GM12878 (cell line): Measurements from ENCODE around the gene MEP1A.

Source experiments
- BCL11A ChIP-seq: IDR thresholded peaks from 2 replicates; pipeline ENCODE4 v1.6.1; 2011; ENCODE audit warnings: low read depth, low read length
- NR2F1 ChIP-seq: fragments of 450-650 bp; conservative IDR thresholded peaks from 2 replicates; pipeline ENCODE4 v1.6.1; 2017; ENCODE audit warnings: mild to moderate bottlenecking
- POLR2A ChIP-seq: IDR thresholded peaks from 2 replicates; pipeline ENCODE4 v1.6.1; 2011; ENCODE audit warnings: low read depth, mild to moderate bottlenecking, low read length
- RAD21 ChIP-seq: IDR thresholded peaks from 2 replicates; pipeline ENCODE4 v1.6.1; 2011; ENCODE audit warnings: mild to moderate bottlenecking, low read depth, low read length, moderate library complexity; ENCODE audit not compliant: insufficient read depth
- RAD51 ChIP-seq: fragments of 450-650 bp; IDR thresholded peaks from 2 replicates; pipeline ENCODE4 v1.6.1; 2016; ENCODE audit warnings: moderate library complexity, mild to moderate bottlenecking, inconsistent platforms
- TAF1 ChIP-seq: IDR thresholded peaks from 2 replicates; pipeline ENCODE4 v1.6.1; 2011; ENCODE audit warnings: mild to moderate bottlenecking, low read depth, low read length, borderline replicate concordance
- USF2 ChIP-seq: IDR thresholded peaks from 2 replicates; pipeline ENCODE4 v1.6.1; 2011; ENCODE audit warnings: low read depth, low read length, improper control_type of control experiment, borderline replicate concordance
- TF ChIP-seq, protein P1 (sequence below), 3 experiments: IDR thresholded peaks in 2 of 3; conservative IDR thresholded peaks in 1 of 3; 2 replicates each; pipeline ENCODE4 v1.5.1; 2011; ENCODE audit warnings: low read depth in 3 of 3, low read length in 3 of 3, mild to moderate bottlenecking in 3 of 3, control low read depth in 2 of 3, moderate library complexity in 2 of 3, inconsistent platforms in 1 of 3, mixed read lengths in 1 of 3; ENCODE audit not compliant: control insufficient read depth in 2 of 3, insufficient read depth in 1 of 3; ENCODE audit errors: extremely low read depth in 1 of 3
- TF ChIP-seq, protein P2 (sequence below): IDR thresholded peaks from 2 replicates; pipeline ENCODE4 v1.6.1; 2011; ENCODE audit warnings: mild to moderate bottlenecking, low read depth, low read length, moderate library complexity; ENCODE audit not compliant: insufficient replicate concordance

- TF ChIP-seq USF2 (no peak), BCL11A (no peak), RAD51 (no peak), RAD21 (no peak), POLR2A (no peak), TAF1 (no peak), NR2F1 (no peak)
- TF ChIP-seq, protein P1, sequence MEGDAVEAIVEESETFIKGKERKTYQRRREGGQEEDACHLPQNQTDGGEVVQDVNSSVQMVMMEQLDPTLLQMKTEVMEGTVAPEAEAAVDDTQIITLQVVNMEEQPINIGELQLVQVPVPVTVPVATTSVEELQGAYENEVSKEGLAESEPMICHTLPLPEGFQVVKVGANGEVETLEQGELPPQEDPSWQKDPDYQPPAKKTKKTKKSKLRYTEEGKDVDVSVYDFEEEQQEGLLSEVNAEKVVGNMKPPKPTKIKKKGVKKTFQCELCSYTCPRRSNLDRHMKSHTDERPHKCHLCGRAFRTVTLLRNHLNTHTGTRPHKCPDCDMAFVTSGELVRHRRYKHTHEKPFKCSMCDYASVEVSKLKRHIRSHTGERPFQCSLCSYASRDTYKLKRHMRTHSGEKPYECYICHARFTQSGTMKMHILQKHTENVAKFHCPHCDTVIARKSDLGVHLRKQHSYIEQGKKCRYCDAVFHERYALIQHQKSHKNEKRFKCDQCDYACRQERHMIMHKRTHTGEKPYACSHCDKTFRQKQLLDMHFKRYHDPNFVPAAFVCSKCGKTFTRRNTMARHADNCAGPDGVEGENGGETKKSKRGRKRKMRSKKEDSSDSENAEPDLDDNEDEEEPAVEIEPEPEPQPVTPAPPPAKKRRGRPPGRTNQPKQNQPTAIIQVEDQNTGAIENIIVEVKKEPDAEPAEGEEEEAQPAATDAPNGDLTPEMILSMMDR (IDR thresholded peaks at IDR 0.05 in 2 of 3, conservative IDR thresholded peaks at IDR 0.05 in 1 of 3; ENCODE audit: control insufficient read depth in 2 of 3, extremely low read depth in 1 of 3, insufficient read depth in 1 of 3, low read depth in 3 of 3, low read length in 3 of 3): no peak
- TF ChIP-seq, protein P2, sequence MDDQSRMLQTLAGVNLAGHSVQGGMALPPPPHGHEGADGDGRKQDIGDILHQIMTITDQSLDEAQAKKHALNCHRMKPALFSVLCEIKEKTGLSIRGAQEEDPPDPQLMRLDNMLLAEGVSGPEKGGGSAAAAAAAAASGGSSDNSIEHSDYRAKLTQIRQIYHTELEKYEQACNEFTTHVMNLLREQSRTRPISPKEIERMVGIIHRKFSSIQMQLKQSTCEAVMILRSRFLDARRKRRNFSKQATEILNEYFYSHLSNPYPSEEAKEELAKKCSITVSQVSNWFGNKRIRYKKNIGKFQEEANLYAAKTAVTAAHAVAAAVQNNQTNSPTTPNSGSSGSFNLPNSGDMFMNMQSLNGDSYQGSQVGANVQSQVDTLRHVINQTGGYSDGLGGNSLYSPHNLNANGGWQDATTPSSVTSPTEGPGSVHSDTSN: no peak
These were observed 51.9 kb downstream of the MEP1A start for GRCh38 chr6:46845126-46845525.
